Activated naive CD8-positive, alpha-beta T cell treated with anti-CD3 and anti-CD28 coated beads, Interleukin-2, amount 50 U/mL, for 16 hours (primary cell): ENCODE results near the gene MBP.

ENCODE experiments used
- DNase-seq: peaks from one replicate; pipeline ENCODE4 v3.0.0-alpha.2; 2020; ENCODE audit warnings: low read depth, low spot score

Gene MBP

DNA sequence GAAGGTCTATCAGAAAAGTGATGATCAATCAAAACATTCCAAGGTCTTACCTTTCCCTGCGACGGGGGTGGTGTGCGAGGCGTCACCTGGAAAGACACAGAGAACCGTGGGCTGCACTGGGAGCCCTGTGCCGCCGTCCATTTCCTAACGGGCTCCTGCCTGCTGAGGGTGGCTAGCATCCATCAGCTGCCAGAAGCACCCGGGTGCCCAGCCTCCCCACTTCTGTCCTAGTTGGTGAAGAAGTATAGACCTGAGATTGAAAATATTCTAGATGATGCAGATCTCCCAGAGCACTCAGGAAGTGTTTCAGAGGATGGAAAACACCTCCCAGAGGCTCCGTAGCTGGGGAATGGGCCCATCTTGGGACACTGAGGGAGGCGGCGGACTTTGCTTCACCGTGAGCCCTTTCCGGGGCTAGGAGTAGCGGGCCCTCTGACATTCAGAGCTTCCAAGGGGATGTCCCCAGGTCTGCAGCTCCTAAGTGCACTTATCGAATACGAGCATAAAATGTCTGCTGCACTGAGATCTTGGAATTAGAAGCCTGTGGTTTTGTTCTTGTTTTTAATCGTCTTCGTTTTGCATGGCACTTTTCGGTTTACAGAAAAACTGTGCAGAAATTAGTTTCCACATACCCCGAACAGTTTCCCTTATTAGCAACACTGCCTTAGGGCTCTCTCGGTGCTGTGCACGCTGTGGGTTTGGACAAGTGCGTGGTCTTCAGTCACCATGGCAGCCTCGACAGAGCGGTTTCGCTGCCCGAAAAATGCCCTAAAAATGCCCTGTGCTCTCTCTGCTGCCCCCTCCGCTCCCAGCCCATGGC is 143.5 kb downstream of the MBP start:
- no peak for DNase-seq

DNA sequence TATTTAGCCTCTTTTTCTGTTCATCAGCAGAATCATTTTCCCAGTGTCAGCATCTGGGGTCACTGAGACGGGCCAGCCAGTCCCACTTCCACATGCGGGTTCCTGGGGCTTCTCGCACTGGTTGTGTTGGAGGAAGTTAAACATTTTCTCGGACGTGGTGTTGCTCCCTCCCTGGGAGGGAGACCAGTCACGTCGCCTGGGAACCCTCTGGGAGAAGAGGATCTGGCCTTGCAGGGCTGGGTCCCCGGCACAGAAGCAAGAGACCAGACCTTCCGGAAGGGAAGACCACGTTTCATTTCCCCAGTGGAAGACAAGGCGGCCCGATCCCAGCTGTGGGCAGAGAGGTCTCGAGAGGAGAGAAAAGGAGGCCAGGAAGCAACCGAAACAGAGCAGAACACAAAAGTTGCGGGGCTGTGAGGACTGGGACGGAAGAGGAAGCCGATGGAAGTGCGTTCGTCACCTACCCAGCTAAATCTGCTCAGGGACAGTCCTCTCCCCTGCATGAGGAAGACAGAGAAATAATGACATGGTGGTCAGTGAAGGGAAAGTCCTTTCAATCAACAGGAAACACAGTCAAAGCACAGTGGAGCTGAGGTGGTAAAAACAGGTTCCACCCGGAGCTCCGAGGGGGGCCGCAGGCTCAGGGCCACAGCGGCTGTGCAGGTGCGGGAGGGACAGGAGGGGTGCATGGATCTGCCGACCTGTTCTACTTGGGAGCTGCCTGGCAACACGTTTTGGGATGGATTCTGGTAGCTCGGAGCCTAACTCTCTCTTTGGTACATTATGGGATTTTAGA is 144.4 kb downstream of the MBP start:
- no peak for DNase-seq

DNA sequence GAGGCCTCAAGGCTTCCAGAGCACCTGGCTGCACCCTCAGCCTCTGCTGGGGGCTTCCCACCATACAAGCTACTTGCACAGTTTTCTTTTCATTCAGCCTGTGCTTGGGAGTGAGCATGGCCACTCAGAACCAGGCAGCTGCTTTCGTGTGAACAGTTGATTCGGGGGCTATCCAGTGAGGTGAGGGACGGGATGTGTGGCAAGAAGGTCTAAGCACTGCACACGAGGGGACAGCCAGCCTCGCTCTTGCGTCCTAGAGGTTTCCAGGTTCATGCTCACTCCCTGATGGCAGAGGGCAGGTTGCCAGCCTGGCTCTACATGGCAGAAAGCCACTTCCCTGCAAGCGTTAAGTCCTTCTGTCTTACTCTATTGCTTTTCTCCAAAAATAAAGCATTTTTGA is 146.2 kb downstream of the MBP start:
- no peak for DNase-seq

DNA sequence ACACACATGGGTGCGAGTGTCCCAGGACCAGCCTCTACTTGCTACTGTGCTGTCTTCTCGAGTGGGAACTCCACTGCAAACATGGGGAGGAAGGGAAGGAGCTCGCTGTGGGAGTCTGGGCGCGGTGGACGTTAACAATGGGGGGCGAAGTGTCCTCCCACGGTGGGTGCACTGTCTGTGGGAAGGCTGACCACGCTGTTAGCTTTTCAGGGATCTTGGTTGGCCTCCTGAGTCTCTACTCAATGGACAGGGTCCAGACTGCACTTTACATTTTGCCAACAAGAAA is 146.7 kb downstream of the MBP start:
- no peak for DNase-seq

DNA sequence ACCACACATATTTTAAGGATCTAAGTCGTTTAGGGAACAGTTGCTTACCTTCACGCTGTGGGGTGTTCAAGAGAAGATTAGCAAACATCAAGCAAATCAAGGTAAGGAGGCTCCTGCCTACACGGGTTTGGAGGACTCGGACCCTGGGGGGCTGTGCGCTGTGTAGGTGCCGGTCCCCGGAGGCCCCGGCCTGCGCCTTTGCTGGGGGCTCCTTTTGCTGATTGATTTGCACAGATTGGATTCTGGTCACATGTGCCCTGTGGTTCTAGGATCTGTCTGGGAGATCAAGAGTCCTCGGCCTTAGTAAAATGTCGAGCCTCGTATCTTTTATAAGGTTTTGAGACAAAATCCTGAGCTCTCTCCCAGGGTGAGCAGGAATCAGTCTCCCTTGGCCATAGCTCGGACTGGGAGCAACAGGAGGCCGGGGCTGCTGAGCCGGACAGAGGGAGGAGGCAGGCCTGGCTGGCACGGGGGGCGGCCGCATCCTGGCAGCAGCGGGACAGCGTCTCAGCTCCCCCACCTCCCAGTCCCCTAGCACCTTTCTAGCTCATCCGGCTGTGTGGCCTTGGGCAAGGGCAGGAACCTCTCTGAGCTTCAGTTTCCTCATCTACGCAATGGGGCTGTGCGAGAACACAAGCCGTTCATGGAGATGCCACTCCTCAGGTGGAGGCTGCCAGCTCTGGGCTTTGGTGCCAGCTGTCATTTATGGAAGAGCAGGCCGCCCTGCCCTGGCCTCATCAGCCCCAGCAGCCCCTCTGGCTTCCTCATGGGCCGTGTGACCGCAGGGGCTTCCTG is 147.2 kb downstream of the MBP start:
- no peak for DNase-seq

DNA sequence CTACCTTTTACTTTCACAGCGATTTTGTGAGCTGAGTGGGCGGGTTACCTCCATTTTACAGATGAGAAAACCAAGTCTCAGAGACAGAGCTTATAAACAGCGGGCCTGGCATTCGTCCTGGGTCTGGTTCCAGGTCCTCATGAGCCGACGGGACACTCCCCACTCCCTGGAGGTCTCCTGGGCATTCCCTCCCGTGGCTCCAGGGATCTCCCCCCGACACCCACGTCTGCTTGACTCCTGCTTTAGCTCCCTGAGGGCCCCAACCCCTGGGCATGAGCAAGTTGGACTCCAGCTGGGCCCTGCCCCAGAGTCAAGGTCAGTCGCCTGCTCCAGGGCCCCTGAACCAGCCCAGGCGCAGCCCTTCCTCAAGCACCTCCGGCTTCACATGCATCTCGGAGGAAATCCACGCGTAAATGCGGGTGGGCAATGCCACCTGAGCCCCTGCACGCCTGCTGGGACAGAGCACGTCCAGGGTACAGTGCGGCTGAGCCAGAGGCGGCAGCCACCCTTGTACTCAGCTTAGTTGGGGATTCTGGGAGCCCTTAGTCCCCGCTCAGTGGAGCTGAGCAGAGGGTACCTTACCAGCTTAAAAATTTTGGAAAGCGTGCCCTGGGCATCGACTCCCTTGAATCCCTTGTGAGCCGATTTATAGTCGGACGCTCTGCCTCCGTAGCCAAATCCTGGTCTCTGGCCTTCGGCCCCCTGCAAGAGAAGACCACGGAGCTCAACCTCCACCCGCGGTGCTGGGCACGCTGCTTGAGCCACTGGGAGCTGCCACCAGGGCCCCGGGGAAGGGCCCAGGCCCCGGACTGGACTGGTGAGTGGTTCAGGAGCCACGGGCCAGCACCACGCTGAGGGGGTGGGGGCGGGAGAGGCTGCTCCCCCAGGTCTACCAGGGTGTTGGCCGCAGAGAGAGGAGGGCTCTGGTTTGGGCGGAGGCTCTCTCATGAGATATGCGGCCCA is 148.1 kb downstream of the MBP start:
- no peak for DNase-seq

DNA sequence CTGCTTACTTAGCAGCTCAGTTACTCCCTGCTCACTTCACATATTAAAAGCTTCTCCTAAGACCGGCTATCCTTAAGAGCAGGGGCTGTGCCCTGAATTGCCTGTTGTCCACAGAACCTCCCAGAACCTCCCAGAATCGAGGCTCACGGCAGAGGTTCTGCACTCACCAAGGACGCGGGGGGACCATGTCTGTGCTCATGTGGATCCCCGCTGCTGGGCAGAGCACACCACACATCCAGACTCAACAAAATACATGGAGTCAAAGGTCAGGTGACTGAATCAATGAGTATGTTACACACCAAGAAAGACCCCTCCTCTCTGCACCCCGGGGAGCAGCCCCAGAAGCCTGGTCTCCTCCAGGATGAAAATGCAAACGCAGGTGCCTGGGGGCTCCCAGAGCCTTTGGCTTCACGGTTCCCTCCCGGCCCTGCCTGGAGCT is 149.0 kb downstream of the MBP start:
- no peak for DNase-seq

DNA sequence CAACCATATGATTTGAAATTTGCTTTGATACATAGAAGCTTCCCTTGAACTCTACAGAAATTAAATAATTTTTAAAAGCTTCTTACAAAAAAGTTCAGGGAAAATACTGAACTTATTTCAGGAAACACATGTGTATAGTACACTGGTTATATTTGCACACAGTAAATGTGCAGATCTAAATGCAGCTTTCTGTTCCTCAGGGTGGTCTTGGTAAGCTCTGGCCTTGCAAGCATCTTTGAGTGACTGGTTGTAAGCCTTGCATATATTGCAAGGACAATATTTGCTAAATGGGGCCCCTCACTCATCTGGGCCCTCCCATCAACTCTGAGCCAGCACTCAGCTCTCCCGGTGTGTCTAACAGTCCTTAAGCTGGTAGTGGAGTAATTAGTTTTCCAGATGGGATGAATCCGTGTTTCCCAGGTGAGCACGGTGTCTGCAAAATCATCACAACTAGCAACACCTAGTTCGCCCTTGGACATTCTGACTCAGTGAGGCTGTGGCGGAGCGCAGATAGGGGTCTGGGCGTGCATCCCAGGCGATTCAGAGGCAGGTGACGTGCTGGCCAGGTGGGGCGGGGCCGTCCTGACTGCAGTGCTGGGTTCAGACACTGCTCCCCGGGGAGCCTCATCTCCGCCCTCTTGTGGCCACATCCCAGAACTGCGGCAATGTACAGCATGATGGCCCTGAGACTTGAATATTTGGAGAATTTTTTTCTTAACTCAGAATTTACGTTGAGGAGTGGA is 149.6 kb downstream of the MBP start:
- DNase-seq, result peak; percentile 77

DNA sequence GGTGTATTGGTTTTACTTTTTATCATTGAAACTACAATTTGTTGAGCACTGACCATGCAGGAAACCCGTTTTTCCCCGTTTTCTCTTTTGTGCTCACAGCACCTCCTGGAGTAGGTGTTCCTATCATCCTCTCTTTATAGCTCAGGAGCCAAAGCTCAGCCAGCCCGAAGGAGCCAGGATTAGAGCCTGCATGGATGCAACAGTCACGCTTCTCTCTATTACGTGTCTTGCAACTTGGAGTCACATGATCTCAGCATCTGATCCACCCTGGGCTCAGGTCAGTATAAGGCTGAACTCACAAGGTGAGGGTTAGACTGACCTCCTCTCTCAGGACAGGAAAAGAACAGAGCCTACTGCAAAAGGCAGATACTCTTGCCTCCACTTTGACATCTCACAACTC is 150.5 kb downstream of the MBP start:
- DNase-seq, result no peak

DNA sequence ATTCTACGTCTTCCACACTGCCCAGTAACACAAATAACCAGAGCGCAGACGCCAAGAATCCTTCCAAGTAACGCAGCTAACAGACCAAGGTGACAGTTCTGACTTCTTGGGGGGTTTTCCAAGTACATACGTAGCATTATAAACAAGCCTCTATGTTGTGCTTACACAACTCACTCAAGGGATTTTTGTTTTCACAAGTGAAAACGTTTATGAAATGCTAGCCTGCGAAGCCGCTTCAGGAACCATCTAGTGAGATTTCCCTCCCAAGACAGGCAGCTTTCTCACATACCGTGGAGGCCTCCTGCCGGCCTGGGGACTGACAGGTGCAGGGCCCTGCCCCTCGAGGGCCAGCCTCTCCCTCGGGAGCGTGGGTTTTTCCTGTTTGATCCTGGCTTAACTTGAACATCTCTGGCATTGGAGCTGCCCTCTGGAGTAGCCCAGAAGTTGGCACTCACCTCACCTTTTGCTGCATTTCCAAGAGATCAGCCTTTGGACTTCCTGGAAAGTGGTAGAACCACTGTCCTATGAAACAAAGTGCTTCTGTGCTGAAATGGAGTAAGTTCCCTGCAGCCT is 151.1 kb downstream of the MBP start:
- no peak for DNase-seq

DNA sequence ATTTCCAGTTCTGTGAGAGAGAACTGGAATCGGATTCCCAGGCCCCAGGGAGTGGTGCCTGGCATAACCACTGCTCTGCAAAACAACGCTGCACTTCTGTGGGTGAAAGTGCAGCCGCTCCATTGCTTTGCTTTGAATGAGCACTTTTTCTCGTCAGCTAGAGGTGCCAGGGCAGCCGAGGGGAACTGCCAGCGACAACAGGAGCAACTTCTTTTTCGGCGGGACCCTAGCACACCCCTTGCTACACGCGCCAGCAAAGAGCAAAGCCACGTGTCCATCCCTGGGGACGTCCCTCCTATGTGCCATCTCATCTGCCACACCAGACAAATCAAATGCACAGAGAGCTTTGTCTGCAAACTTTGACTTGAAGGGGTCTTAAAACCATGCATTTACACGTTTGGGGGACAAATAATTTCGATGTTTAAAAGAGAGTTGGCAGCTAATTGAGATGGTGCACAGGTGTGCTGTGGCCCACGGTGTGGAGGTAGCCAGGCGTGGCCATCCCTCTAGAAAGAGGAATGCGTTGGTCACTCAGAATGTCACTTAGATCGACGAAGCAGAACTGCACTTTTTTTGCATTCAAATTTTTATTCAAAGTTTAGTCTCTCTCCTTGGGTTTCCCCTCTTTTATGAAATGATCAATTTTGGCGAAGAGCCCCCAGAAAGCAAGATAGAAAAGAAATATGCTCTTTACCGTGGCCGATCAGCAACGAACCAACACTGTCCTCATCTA is 151.8 kb downstream of the MBP start:
- no peak for DNase-seq

DNA sequence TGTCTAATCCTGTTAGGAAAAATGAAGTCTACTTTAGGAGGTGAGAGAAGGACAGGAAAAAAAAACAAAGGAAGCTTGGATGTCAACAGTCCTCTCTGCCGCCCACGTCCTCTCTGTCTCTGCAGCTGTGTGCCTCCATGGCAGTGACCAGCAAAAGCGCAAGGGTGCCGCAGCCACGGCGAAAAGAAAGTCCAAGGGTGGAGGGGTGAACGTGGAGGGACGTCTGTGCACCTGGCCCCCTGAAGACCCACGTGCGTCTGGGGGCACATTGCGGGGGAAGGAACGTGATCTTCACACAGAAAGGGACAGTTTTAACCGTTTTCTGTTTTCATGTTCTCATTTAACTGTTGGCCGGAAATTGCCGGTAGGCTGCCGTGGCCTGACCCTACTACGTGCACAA is 152.7 kb downstream of the MBP start:
- DNase-seq, result no peak

DNA sequence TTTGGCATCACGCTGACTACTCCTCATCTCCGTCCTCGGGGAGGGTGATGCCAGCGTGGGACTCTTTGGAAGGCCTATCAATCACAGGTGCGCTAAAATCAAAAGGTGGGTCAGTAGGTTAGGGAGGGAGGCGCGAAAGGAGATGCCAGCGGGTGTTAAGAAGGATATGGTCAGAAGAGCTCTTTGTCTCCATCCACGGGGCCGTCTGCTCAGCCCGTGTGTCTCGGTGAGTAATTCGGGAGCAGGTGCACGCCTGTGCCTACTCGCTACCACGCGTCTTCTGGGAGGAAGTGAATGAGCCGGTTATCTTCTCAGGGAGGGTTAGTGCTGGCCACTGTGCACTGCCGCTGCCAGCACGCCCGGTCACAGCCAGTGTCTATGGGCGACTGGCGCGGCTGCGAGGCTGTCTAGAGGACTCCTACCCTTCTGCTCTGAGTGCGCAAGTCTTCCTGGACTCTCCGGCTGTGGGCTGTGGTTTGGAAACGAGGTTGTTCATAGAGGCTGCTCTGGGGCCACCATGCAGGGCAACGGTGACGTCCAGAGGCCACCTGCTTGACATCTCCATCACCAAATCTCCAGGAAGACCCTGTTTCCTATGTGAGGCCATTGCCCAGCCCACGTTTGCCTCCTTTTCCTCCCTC is 153.4 kb downstream of the MBP start:
- DNase-seq, result no peak

DNA sequence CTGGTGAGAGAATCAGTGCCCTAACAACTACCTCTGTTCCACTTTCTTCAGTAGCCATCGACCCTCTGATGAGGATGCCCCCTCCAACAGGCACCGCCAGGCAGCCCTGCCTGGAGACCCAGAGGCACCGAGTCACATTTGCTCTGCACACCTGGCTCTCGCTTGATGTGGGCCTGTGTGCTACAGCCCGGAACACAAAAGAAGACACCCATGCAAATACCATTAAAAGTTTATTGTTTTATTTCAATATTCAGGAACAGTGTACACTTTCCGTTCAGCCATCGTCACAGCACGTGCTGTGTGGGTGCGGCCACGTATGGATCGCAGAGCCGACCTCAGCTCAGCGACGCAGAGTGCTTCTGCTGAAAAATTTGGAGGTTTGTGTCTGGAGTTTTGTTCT is 154.0 kb downstream of the MBP start:
- DNase-seq, result no peak

DNA sequence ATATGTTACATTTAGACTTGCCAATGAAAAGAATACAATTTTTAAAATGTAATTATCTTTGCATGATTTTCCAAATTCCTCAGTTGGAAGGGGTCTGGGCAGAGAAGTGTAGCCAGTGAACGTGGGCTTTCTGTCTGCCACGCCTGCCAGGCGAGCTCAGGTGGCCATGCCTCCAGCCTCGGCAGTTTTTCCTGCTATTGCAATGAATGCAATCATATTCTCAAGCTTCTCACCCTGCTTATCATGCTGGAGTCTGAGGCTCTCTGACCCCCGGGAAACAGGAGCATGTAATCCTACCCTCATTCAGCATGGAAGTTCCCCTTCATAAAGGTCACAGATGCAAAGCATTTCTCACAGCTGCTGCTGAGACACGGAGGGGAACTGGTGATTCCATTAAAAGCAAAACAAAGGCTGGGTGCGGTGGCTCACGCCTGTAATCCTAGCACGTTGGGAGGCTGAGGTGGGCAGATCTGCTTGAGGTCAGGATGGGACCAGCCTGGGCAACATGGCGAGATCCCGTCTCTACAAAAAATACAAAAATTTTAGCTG is 154.8 kb downstream of the MBP start:
- no peak for DNase-seq

DNA sequence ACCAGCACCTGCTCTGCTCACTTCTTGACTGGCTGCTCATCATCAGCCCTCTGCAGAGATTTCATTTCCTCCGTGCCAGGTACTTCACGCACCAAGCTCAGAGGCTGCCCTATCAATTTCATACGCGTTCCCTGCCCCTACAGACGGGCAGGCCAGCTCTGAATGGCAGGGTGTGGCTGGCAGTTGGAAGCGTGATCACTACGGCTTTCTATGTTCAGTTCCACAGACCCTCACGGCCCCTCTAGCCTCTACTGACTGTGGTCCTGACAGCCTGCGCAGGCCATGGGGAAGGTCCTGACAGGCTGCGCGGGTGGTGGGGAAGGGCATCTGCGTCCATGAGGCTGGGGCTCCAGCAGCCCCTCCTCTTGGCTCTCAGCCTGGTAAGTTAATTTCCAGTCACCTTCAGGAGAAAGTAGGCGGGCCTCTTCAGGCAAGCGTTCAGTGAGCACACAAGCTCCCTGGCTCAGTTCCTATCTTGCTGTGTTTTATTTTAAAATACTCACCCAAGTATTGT is 155.4 kb downstream of the MBP start:
- no peak for DNase-seq

DNA sequence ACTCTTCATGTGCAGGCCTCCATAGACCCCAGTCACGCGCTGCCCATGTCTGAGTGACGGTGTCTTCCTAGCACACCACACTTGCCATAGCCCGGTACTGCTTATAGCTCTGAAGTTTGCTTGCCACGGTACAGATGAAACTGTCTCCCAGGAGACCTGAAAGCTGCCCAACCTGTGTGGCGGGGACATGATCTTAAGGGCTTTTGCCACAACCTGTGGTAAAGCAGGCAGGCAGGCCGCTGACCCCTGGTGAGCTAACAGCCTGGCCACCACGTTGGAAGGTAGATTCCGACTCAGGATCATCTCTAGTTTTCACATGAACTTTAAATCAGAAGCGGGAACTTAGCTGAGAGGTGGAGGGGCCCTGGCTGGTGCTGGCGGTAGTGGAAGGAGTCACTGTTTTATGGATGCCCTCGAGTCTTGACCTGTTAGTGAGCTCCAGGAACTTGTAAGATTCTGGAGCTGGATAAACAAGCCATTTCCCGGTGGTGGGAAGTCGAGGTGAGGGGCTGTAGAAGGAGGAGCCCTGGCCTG is 156.9 kb downstream of the MBP start:
- no peak for DNase-seq

DNA sequence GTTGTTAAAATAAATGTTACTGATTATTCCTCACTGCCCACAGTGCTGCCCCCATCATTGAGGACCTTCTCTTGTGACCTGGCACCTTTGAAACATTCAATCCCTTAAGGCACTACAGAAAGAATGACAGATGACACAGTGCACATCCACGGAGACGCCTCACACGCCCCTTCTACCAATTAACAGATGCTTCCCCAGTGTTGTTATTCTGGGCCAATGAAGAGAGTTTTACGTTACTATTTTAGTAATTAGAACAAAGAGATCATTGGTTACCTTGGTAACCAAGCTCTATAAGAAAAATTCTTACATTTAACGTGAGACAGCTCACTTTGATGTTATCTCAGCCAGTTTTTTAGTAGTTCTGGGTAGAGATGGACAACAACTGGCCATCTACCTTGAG is 158.2 kb downstream of the MBP start:
- DNase-seq, result no peak
